PC-3 (cell line): ENCODE results near the gene TMEM231.

Source experiments
- EZH2 ChIP-seq: fragments of 300-600 bp; sonication (generic); IDR thresholded peaks from one replicate; pipeline ENCODE4 v1.6.1; 2017; ENCODE audit warnings: antibody characterized with exemption, mild to moderate bottlenecking, low read length; ENCODE audit not compliant: unreplicated experiment
- EZH2phosphoT487 ChIP-seq: fragments of 300-600 bp; sonication (generic); IDR thresholded peaks from 2 replicates; pipeline ENCODE4 v1.6.1; 2018; ENCODE audit warnings: mild to moderate bottlenecking, antibody characterized with exemption, low read length, borderline replicate concordance
- TF ChIP-seq, protein P1 (sequence below): fragments of 300-600 bp; sonication (generic); conservative IDR thresholded peaks from 2 replicates; pipeline ENCODE4 v1.5.1; 2017; ENCODE audit warnings: antibody characterized with exemption, low read depth, mild to moderate bottlenecking, low read length

DNA sequence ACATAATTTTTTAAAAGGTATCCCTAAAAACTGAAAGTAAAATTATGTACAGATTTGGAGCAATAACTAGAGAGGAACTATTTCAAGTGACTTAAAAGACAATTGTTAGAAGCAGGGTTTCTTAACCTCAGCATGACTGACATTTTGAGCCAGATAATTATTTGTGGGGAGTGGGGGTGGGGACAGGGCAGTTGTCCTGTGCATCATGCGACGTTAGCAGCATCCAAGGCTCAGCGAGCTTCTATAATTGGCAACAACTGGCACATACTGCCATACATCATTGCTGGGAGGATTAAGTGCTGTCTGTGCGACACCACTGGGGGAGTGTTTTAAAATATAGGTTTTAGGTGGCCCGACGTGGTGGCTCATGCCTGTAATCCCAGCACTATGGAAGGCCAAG is 37.3 kb upstream of the TMEM231 start:
- TF ChIP-seq EZH2phosphoT487, result no peak
- TF ChIP-seq, protein P1, sequence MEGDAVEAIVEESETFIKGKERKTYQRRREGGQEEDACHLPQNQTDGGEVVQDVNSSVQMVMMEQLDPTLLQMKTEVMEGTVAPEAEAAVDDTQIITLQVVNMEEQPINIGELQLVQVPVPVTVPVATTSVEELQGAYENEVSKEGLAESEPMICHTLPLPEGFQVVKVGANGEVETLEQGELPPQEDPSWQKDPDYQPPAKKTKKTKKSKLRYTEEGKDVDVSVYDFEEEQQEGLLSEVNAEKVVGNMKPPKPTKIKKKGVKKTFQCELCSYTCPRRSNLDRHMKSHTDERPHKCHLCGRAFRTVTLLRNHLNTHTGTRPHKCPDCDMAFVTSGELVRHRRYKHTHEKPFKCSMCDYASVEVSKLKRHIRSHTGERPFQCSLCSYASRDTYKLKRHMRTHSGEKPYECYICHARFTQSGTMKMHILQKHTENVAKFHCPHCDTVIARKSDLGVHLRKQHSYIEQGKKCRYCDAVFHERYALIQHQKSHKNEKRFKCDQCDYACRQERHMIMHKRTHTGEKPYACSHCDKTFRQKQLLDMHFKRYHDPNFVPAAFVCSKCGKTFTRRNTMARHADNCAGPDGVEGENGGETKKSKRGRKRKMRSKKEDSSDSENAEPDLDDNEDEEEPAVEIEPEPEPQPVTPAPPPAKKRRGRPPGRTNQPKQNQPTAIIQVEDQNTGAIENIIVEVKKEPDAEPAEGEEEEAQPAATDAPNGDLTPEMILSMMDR, result no peak
- no peak for TF ChIP-seq EZH2
